NCI-H345 (cell line): ENCODE measurements around the gene ATP6AP1.
"Not testable (repeated sequence)": the region's sequence is repeated elsewhere in the genome, so short reads cannot be mapped to it uniquely, and the experiment has no call there.

Experiments used
- DNase-seq: peaks from one replicate; lab custom pipeline; 2025; lab: John Stamatoyannopoulos, UW

ATP6AP1 gene, protein sequence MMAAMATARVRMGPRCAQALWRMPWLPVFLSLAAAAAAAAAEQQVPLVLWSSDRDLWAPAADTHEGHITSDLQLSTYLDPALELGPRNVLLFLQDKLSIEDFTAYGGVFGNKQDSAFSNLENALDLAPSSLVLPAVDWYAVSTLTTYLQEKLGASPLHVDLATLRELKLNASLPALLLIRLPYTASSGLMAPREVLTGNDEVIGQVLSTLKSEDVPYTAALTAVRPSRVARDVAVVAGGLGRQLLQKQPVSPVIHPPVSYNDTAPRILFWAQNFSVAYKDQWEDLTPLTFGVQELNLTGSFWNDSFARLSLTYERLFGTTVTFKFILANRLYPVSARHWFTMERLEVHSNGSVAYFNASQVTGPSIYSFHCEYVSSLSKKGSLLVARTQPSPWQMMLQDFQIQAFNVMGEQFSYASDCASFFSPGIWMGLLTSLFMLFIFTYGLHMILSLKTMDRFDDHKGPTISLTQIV

DNA sequence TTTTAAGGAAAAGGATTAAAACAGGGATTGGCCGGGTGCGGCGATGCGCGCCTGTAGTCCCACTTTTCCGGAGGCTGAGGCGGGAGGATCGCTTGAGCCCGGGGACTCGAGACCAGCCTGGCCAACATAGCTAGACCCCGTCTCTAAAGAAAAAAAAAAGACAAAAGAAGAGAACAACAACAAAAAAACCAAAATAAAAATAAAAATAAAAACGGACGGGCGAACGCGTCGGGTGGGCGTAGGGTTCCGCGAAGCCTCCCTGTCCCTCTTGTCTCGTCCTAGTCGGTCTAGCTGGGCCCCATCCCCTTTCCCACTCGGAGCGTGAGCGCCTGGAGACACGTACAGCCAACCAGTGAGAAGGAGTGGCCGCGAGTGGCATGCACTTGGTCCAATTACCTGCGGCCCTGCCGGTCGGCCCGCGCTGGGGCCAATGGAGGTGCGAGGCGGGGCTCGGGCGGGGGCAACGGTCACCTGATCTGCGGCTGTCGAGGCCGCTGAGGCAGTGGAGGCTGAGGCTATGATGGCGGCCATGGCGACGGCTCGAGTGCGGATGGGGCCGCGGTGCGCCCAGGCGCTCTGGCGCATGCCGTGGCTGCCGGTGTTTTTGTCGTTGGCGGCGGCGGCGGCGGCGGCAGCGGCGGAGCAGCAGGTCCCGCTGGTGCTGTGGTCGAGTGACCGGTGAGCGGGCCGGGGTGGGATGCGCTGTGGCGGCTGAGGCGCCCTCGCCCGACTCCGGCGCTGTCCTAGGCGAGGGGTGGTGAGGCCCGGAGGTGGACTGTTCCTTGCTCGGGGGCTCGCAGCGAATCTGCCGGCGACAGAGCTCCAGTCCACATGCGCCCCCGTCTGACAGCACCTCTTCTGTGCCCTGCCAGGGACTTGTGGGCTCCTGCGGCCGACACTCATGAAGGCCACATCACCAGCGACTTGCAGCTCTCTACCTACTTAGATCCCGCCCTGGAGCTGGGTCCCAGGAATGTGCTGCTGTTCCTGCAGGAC, at the start of gene ATP6AP1:
Gene ATP6AP1, plus strand, starts transcription at position 502 of the 996 bp plus-strand sequence. Its CDS starts 16 bp downstream, at position 518.
- DNase-seq: peak; percentile 93

DNA sequence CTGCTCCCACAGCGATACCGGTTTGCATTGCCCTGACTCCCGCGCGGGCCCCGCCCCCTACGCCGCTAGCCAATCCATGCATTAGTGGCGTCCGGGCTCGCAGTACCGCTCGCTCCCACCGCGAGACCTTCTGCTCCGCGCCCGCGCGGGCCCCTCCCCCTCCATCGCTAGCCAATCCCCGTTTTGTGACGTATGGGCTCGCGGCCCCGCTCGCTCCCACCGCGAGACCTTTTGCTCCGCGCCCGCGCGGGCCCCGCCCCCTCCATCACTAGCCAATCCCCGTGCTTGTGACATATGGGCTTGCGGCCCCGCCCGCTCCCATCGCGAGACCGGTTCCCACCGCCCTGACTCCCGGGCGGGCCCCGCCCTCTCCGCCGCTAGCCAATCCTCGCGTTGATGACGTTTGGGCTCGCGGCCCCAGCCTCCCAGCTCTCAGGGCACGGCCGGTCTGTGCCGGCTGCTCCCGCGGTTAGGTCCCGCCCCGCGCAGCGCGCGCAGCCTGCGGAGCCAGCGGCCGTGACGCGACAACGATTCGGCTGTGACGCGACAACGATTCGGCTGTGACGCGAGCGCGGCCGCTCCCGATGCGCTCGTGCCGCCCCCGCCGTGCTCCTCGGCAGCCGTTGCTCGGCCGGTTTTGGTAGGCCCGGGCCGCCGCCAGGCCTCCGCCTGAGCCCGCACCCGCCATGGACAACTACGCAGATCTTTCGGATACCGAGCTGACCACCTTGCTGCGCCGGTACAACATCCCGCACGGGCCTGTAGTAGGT, 49.5 kb upstream of the ATP6AP1 start, which contains the start of gene EMD:
Gene EMD, plus strand, starts transcription at position 497 of the 770 bp plus-strand sequence. Its CDS starts 190 bp downstream, at position 687.
- peak; percentile 100 for DNase-seq

DNA sequence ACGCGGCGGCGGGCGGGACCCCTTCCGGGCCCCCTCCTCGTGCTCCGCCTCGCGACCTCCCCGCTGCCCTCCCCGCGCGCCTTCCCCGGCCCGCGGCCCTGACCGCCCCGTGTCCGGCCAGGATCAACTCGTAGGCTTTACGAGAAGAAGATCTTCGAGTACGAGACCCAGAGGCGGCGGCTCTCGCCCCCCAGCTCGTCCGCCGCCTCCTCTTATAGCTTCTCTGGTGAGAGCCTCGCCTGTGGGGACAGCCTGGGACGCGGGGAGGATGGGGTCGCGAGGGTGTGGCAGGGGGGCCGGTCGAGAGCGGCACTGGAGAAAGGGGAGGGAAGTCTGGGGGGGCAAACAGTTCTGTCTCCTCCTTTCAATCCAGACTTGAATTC, 48.9 kb upstream of the ATP6AP1 start:
- no peak for DNase-seq

DNA sequence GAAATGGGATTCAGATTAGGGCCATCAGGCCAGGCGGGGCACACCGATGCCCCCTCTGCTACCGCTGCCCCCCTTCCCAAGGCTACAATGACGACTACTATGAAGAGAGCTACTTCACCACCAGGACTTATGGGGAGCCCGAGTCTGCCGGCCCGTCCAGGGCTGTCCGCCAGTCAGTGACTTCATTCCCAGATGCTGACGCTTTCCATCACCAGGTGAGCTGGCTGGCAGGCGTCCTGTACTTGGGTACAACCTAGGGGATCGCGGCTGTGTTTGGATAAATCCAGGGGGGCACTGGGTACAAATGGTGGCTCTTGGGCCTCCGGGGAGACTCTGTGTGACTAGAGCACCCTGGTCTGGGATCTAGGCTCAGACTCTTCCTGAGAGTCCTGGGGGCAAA, 48.3 kb upstream of the ATP6AP1 start:
- no peak for DNase-seq

DNA sequence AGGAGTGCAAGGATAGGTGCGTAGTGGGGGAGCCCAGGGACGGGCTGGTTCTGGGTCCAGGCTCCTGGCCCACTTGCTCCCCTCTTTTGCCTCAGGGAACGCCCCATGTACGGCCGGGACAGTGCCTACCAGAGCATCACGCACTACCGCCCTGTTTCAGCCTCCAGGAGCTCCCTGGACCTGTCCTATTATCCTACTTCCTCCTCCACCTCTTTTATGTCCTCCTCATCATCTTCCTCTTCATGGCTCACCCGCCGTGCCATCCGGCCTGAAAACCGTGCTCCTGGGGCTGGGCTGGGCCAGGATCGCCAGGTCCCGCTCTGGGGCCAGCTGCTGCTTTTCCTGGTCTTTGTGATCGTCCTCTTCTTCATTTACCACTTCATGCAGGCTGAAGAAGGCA, 47.7 kb upstream of the ATP6AP1 start:
- DNase-seq: no peak

DNA sequence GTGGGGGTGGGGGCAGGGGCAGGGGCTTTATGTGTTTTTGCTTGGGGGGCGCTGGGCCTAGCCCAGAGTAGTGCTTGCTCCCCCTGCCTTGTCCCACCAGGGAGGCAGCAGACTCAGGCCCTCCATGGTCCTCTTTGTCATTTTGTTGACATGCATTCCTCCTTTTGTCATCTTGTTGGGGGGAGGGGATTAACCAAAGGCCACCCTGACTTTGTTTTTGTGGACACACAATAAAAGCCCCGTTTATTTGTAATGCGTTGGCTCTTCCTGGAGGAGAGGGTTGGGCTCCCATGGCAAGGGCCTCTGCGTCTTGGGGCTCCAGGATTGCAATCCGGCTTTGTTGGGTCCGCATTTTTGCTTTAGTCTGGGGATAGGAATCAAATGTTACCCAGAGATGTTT, 47.2 kb upstream of the ATP6AP1 start:
- DNase-seq: no peak

DNA sequence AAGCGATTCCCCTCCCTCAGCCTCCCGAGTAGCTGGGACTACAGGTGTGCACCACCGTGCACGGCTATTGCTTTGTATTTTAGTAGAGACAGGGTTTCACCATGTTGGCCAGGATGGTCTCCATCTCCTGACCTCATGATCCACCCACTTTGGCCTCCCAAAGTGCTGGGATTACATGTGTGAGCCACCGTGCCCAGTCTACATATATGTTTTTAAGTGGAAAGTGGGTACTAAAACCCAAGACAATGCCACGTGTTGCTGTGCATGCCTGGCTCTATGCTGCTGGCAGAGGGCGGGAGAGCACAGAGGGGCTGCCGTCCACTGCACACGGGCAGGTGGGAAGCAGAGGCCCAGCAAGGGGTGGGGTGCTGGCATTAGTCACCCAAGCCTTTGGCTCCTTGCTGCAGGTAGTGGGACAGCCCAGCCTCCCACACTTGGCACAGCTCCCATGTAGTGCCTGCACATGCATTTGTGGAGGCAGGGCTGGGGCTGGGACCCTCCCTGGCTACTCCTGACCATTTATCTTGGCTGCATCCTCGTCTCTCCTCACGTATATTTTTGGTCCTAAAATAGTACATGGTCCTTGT, 45.9 kb upstream of the ATP6AP1 start:
- no peak for DNase-seq

DNA sequence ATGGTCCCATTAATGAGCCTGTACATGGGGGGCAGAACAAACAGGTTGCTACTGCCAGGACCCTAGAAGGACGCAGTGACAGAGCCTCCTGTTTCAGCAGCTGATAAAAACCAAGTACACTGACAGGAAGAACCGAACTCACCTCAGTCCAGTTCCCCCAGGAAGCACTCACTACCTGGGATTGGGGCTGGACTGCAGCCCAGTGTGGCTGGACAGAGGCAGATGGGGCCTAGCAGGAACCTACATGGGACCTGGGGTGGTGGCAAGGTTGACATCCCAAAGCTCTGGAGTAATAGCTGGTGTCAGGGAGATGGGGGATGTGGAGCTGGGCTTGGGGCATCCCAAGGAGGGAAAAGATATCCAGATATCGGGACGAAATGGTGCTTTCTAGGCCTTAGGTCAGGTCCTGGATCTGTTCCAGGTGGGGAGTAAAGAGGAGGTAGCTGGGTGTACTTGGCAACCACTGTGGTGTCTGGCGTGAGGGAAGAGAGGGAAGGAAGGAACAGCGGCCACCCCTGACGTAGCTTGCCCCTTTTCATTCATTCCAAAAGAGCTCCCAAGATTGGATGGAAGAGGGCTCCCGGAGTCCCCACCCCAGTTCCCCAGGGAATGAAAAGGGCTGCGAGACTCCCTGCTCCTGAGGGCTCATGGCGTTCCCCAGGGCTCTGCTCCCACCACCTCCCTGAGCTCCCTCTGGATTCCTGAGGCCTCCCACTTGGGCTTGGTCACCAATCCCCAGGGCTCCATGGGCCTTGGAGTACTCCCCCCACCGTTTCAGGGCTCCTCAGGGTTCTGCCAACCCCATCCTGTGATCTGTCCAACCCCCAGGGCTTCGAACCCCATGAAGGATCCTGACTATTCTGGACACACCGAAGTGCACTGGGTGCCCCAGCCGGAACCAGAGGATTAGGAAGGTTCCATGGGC, 44.9 kb upstream of the ATP6AP1 start:
- no peak for DNase-seq

DNA sequence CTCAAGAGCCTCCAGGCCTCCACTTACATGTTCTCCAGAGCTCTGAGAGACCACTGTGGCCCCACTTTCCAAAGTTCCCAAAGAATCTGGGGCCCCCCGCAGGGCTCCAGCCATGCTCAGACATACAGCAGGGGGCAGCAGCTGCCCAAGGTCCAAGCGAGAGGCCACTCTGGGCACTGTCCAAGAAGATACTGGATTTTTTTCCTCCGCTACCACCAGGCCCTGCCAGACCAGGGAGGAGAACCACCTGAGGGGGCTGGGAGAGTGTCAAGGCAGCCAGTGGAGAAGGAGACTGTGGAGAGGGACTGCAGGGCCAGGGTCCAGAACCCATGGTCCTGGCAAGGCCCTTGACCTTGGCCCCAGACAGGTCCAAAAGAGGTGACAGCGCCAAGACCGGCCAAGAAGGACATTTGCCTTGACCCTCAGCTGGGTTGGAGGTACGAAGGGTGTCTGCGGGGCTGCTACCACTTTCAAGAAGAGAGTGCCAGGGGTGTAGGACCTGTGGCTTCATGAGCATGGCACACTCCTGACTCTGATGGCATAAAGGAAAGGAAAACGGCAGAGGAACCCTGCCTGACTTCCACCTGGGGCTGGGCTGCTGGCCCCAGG, 44.1 kb upstream of the ATP6AP1 start:
- DNase-seq: no peak

DNA sequence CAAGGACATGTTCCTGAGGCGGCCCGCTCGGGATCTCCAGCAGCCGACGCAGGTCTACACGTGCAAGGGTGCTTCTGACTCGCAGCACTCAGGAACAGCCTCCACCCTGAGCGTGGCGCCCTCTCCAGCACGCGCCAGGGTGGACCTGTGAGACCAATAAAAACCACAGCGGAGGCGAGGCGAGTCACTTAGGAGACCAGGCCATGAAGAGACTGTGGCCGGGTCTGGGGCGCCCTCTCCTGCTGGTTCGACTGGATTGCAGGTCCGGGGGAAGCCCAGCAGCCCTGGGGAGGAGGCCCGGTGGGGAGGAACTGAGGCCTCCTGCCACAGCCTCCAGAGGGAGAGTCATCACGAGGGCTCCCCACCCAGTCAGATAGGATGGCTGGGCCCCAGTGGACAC, 40.4 kb upstream of the ATP6AP1 start:
- not testable (repeated sequence) for DNase-seq

DNA sequence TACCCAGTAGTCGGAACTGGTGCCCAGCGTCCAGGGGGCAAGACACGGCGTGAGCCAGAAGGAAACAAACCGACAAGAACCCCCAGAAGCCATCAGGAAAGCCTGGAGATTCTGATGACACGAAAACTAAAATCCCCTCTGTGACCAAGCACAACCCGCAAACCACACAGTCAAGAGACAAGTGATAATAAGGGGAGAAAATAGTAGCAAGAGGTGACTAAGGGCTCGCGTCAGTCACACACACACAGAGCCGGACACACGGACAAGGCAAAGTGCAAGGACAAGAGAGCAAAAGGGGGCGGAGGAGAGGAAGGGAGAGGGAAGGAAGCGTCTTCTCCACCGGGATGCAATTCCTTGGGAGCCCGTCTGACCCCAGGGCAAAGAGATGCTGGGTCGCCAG, 39.8 kb upstream of the ATP6AP1 start:
- not testable (repeated sequence) for DNase-seq

DNA sequence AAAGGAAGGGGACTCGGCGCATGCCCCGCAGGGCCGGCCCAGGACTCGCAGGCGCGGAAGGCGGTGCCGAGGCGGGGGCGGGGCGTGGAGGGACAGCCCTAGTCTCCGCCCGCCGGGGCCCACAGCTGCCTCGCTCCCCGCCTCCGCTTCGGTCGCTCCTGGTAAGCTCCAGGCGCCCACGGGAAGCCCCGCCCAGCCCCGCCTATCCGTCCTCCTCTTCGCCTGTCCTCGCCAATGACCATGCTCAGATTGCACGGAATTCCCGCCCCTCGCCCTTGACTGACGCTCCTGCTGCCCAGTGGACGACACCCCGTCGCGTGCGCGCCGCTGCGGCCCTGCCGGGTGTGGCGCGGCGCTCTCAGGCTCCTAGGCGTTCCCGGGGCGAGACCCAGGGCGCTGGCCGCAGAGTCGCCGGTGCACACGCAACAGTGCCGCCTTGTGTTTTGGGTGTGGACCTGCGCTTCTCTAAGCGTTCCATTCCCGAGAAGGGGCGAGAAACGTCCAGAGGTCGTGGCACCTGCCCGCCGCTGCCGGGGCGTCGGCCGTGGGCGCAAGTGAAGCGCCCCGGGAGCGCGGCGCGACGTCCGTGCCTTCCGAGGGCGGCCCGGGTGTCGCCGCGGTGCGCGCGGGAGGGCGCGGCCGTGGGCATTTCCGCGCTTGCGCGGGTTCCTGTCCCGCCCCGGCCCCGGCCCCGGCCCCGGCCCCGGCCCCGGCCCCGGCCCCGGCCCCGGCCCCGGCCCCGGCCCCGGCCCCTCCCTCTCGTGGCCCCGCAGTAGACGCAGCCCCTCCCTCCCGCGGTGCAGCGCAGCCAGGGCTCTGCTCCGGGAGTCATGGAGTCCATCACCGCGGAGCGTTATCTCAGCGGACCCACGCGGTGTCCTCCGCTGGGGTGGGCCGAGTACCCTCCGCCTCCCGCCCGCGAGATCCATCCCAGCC, 38.4 kb upstream of the ATP6AP1 start:
- DNase-seq: not testable (repeated sequence)

DNA sequence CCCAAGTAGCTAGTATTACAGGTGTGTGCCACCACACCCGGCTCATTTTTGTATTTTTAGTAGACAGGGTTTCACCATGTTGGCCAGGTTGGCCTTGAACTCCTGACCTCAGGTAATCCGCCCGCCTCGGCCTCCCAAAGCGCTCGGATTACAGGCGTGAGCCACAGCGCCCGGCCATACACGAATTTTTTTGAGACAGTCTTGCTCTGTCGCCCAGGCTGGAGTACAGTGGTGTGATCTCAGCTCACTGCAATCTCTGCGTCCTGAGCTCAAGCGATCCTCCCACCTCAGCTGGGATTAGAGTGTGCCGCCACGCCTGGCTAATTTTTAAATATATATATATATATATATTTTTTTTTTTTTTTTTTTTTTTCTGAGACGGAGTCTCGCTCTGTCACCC, 32.1 kb upstream of the ATP6AP1 start:
- DNase-seq: not testable (repeated sequence)

DNA sequence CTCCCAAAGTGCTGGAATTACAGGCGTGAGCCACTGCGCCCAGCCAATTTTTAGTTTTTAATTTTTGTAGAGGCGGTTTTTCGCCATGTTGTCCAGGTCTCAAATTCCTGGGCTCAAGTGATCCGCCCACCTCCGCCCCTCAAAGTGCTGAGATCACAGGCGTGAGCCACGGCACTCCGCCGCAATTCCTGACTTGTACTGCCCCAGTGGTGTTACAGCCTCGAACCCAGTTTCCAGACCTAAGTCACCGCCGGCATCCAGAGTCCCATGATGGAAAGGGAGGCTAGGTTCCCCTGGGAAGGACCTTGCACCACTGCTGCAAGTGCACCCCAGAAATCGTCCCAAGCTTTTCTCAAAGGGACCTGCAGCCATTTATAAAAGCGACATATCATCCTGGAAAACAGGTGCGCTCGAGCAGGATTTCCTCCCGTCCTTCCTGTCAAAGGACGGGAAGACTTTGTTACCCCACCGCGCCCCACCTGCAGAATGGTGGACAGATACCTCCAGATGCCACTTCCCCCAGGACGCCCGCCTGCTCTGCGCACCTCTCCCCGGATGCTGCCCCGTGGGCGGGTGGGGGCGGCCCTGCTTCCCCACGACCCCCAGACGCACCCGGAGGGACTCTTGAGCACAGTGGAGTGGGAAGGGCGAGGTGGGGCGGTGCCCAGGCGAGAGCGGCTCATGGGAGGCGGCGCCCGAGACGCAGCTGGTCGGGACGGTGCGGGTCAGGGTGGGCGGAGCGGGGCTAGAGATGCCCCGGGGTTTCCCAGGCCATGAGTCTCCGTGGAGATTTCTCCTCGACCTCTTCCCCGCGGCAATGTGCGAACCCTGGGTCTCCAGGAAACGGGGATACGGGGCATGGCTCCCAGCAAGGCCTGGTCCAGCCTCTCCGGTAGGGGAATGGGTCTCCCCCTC, 31.2 kb upstream of the ATP6AP1 start:
- DNase-seq: peak; percentile 41

DNA sequence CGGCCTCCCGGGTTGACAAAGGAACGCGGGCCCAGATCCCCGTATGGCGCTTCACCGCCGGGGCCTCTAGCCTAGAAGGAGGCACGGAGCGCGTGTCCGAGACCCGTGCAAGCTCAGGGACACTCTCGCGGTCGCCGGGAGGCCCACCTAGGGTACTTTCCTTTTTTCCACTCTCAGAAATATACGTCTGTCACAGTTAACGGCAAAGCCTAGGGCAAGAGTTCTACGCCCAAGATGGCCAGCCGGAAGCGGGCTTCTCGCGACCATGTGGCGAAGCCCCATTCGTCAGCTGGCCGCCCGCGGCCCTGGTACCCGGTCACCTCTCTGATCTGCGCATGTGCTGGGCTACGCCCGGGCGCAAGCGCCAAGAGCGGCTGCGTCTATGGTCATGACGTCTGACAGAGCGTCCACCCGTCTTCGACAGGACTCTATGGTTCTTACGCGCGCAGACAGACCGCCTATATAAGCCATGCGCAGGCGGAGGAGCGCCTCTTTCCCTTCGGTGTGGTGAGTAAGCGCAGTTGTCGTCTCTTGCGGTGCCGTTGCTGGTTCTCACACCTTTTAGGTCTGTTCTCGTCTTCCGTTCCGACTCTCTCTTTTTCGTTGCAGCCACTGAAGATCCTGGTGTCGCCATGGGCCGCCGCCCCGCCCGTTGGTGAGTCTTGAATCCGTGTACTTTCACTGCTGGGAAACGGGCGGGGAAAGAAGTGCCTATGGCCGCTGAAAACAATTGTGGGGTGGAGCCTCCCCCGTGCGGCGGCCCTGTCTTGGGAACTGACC, 30.4 kb upstream of the ATP6AP1 start, which contains the start of gene RPL10:
Gene RPL10, plus strand, starts transcription at position 490 of the 780 bp plus-strand sequence. Its CDS starts 143 bp downstream, at position 633.
- peak; percentile 96 for DNase-seq

DNA sequence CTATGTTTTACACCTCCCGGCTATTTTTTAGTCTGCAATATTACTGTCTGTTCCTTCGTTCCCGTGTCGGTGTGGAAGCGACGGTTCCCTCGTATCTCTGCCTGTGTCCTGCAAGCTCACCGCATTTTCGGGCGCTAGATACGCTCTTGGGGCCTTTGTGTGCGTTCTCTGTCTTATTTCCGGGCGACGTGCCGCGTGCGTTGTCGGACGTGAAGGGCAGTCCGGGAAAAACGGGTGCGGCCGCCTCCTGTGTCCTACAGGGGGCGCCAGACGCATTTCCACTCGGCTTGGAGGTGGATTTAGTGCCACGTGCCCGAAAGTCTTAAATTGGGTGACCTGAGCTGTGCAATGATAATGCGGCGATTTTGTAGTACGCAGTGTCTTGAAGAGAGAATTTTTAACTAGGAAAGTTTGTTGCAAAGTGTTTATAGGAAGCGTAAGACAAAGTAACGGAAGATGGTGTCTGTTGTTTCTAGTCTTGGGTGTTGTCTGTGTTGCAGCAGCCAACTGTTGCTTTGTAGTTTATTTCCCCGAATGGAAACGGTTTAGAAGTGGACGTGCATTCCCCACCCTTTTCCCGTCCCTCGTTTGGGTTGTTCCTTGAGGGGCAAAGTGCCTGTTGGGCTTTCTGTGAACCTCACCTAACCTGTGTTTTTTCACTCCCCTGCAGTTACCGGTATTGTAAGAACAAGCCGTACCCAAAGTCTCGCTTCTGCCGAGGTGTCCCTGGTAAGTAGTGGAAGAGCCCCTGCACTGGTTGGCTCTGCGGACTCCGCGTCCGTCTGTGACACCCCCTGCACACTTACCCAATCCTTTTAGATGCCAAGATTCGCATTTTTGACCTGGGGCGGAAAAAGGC, 29.6 kb upstream of the ATP6AP1 start:
- DNase-seq: peak; percentile 75
